B cell (primary cell): ENCODE data around the gene ARMC10.

Experiments
- CTCF ChIP-seq: fragments of 200-600 bp; IDR thresholded peaks from one replicate; pipeline ENCODE4 v1.8.0; 2022; ENCODE audit warnings: antibody characterized with exemption, mild to moderate bottlenecking
- EZH2 ChIP-seq: IDR thresholded peaks from 2 replicates; pipeline ENCODE4 v1.6.1; 2012; ENCODE audit warnings: borderline replicate concordance, low read depth, mild to moderate bottlenecking, moderate library complexity, low read length; ENCODE audit not compliant: insufficient read depth, poor library complexity, severe bottlenecking

DNA sequence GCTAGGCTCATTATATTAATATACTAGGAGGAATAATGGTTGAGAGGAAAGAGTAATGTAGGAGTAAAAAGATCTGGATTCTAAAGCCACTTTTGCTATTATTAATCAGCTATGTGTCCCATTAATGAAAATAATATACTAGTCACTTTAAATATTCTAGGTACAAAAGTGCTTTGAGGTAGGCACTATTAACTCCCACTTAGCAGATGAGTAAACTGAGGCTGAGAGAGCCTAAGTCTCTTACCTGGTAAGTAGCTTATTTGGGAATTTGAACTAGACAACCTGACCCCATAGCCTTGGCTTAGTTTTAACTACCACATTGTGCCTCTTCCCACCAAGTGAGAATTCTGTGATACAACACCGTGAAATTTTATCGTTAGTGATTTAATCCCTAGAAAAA is 6.0 kb downstream of the ARMC10 start:
- TF ChIP-seq CTCF, result no peak
- TF ChIP-seq EZH2, result no peak
